ENCODE results near the gene SCLT1.

Gene SCLT1

GRCh38 chr4:128840711-128841318 is 252.5 kb downstream of the SCLT1 start:
- no peak for DNase-seq (ENCODE audit: low spot score)

- DNase-seq (ENCODE audit: low spot score) = no peak
Observed at GRCh38 chr4:128837679-128838078, 255.7 kb downstream of the SCLT1 start.

GRCh38 chr4:128837198-128837597 is 256.1 kb downstream of the SCLT1 start:
- no peak for DNase-seq (ENCODE audit: low spot score)

GRCh38 chr4:128835498-128836222 is 257.7 kb downstream of the SCLT1 start:
- no peak for DNase-seq (ENCODE audit: low spot score)

Data from SW480 (cell line).